Left ventricle myocardium inferior (tissue), 1 donor: Measurements from ENCODE around the gene EGR1. TPM values are rescaled to one million over a fixed set of nuclear protein-coding genes. Genes with fewer than 3 reads are reported as not detected.

ENCODE experiments used
- DNase-seq: peaks from one replicate; pipeline ENCODE4 v3.0.0-alpha.2; 2020
- H3K27ac ChIP-seq: fragments of 200-600 bp; replicated peaks from 2 replicates; pipeline ENCODE4 v1.8.0; 2021
- H3K27me3 ChIP-seq: fragments of 200-600 bp; 2 replicates; pipeline ENCODE4 v1.8.0; 2021; ENCODE audit warnings: low read depth
- H3K36me3 ChIP-seq: fragments of 200-600 bp; 2 replicates; pipeline ENCODE4 v1.8.0; 2021
- H3K4me1 ChIP-seq: fragments of 200-600 bp; 2 replicates; pipeline ENCODE4 v1.8.0; 2021
- H3K4me3 ChIP-seq: fragments of 200-600 bp; 2 replicates; pipeline ENCODE4 v1.8.0; 2021; ENCODE audit warnings: mild to moderate bottlenecking, moderate library complexity
- H3K9me3 ChIP-seq: fragments of 200-600 bp; replicated peaks from 2 replicates; pipeline ENCODE4 v1.8.0; 2021
- intact Hi-C: fragments of 100-400 bp; cut with micrococcal nuclease; formaldehyde crosslinking; loops from one replicate; pipeline ENCODE4 v1.11.0; 2022
- total RNA-seq: library from RNA; stranded (reverse); fragmentation: NEBNext Ultra II Directional; extraction: Animal tissue kit (Norgen Biotek cat#: 25700); gene quantifications from one replicate; pipeline ENCODE4 v1.2.1, GENCODE V29; 2021
- TF ChIP-seq, protein P1 (sequence below): fragments of 200-600 bp; IDR thresholded peaks from 2 replicates; pipeline ENCODE4 v1.8.0; 2021; ENCODE audit warnings: antibody characterized with exemption, mild to moderate bottlenecking, borderline replicate concordance
- donor health status: DM: no; HTN: yes; CAD: no; lungs with severe emphysema.

EGR1 gene
- total RNA-seq, 1 donor from 2014 or later, result 7.8 TPM

DNA sequence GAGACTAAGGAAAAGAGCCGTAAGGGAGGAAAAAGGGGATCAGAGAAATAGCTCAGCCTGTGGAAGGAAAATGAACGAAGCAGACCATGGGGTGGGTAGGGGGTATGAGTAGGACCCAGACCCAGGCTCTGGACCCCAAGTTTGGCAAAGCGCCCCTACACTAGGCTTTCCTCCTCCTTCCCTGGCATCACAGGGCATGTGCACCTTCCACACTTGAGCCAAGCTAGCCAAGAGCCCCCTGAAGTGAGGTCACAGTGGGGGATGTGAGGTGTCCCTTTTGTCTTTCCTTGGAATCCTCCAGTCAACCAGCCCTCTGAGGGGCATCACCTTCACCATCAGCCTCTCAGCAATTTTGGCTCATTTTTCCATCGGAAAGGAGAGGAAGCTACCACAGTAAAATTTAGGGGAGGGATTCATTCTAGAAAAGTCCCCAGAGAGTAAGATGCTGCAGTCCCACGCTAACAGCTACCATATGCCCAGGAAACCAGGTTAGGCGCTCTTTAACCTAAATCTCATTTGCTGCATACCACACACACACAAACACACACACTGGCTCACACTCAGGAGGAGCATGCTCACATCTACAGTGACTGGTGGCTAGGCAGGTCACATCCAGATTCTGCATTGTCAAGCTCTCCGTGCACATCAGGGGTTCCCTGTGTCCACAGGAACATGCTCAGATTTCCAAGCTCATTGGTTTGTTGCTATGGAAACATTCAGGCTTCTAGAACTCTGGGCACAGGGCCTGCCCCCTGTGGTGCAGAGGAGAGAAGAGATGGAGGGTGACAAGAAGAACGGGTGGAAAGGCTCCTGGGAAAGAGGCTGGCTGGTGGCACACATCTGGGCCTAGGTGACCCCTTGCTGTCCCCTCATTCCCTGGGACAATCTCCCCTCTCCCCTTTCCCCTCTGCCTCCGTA lies 16.5 kb upstream of the EGR1 start:
- Histone ChIP-seq H3K4me1 (peaks cover 9% of the 10 kb centered on the region), H3K27me3 (no peaks in the 10 kb centered on the region), H3K9me3 (no peaks in the 10 kb centered on the region), H3K36me3 (no peaks in the 10 kb centered on the region), H3K4me3 (no peak overlapping the region), H3K27ac (no peak overlapping the region)
- TF ChIP-seq, protein P1, sequence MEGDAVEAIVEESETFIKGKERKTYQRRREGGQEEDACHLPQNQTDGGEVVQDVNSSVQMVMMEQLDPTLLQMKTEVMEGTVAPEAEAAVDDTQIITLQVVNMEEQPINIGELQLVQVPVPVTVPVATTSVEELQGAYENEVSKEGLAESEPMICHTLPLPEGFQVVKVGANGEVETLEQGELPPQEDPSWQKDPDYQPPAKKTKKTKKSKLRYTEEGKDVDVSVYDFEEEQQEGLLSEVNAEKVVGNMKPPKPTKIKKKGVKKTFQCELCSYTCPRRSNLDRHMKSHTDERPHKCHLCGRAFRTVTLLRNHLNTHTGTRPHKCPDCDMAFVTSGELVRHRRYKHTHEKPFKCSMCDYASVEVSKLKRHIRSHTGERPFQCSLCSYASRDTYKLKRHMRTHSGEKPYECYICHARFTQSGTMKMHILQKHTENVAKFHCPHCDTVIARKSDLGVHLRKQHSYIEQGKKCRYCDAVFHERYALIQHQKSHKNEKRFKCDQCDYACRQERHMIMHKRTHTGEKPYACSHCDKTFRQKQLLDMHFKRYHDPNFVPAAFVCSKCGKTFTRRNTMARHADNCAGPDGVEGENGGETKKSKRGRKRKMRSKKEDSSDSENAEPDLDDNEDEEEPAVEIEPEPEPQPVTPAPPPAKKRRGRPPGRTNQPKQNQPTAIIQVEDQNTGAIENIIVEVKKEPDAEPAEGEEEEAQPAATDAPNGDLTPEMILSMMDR, result no peak
- no peak for DNase-seq
- intact Hi-C loops, result no loop called here

GRCh38 chr5:138449501-138450239 lies 15.6 kb upstream of the EGR1 start:
- Histone ChIP-seq H3K36me3 (no peaks in the 10 kb centered on the region), H3K4me1 (peaks cover 9% of the 10 kb centered on the region), H3K9me3 (no peaks in the 10 kb centered on the region), H3K27ac (no peak overlapping the region), H3K27me3 (no peaks in the 10 kb centered on the region), H3K4me3 (no peak overlapping the region)
- DNase-seq, result peak; percentile 89
- intact Hi-C loops, result no loop called here
- TF ChIP-seq, protein P1, result peak; percentile 96

GRCh38 chr5:138450971-138451370 lies 14.3 kb upstream of the EGR1 start:
- intact Hi-C loops, result no loop called here
- no peaks in the 10 kb centered on the region for H3K36me3 ChIP-seq
- DNase-seq, result no peak

GRCh38 chr5:138452720-138453119 lies 12.6 kb upstream of the EGR1 start:
- intact Hi-C loops, result no loop called here
- TF ChIP-seq, protein P1, result no peak

More at GRCh38 chr5:138450971-138451370, 14.3 kb upstream of the EGR1 start:
- Histone ChIP-seq H3K4me1 (peaks cover 9% of the 10 kb centered on the region), H3K27ac (no peak overlapping the region), H3K9me3 (no peaks in the 10 kb centered on the region), H3K27me3 (no peaks in the 10 kb centered on the region), H3K4me3 (no peak overlapping the region)
- TF ChIP-seq, protein P1, result no peak

GRCh38 chr5:138453590-138453989 lies 11.7 kb upstream of the EGR1 start:
- no peaks in the 10 kb centered on the region for H3K36me3 ChIP-seq
- H3K4me3 ChIP-seq, result no peak overlapping the region
- intact Hi-C loops, result no loop called here
- no peak overlapping the region for H3K27ac ChIP-seq
- TF ChIP-seq, protein P1, result no peak
- no peak for DNase-seq
- no peaks in the 10 kb centered on the region for H3K27me3 ChIP-seq
- H3K4me1 ChIP-seq, result peaks cover 25% of the 10 kb centered on the region
- no peaks in the 10 kb centered on the region for H3K9me3 ChIP-seq

More at GRCh38 chr5:138452720-138453119, 12.6 kb upstream of the EGR1 start:
- peaks cover 16% of the 10 kb centered on the region for H3K4me1 ChIP-seq
- no peak overlapping the region for H3K27ac ChIP-seq
- no peak overlapping the region for H3K4me3 ChIP-seq
- no peak for DNase-seq
- H3K9me3 ChIP-seq, result no peaks in the 10 kb centered on the region
- H3K27me3 ChIP-seq, result no peaks in the 10 kb centered on the region
- no peaks in the 10 kb centered on the region for H3K36me3 ChIP-seq
